Measurements from ENCODE around the gene PTPRM. TPM values are rescaled to one million over a fixed set of nuclear protein-coding genes. Genes with fewer than 3 reads are reported as not detected.

The PTPRM gene
- total and polyA plus RNA-seq, 7 donors, result 3.9 to 151 (median 62.8) TPM

GRCh38 chr18:7590826-7591560 lies 23.9 kb downstream of the PTPRM start:
- H3K4me3 ChIP-seq, result no peak overlapping the region
- H3K27ac ChIP-seq, result no peak overlapping the region
- TF ChIP-seq, protein P1, sequence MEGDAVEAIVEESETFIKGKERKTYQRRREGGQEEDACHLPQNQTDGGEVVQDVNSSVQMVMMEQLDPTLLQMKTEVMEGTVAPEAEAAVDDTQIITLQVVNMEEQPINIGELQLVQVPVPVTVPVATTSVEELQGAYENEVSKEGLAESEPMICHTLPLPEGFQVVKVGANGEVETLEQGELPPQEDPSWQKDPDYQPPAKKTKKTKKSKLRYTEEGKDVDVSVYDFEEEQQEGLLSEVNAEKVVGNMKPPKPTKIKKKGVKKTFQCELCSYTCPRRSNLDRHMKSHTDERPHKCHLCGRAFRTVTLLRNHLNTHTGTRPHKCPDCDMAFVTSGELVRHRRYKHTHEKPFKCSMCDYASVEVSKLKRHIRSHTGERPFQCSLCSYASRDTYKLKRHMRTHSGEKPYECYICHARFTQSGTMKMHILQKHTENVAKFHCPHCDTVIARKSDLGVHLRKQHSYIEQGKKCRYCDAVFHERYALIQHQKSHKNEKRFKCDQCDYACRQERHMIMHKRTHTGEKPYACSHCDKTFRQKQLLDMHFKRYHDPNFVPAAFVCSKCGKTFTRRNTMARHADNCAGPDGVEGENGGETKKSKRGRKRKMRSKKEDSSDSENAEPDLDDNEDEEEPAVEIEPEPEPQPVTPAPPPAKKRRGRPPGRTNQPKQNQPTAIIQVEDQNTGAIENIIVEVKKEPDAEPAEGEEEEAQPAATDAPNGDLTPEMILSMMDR (IDR thresholded peaks at IDR 0.05), result no peak
- TF ChIP-seq EP300 (IDR thresholded peaks at IDR 0.05), result no peak
- TF ChIP-seq POLR2AphosphoS5 (IDR thresholded peaks at IDR 0.05), result no peak
- TF ChIP-seq POLR2A (IDR thresholded peaks at IDR 0.05), result no peak
- 49 to 63% methylated on average over 1 of the region's 1 CpG for WGBS, 2 donors
- no peaks in the 10 kb centered on the region for H3K9me3 ChIP-seq
- peaks cover 0 to 42% (median 17%) of the 10 kb centered on the region in 4 donors for H3K4me1 ChIP-seq
- H3K27me3 ChIP-seq, result no peaks in the 10 kb centered on the region
- H3K36me3 ChIP-seq, result no peaks in the 10 kb centered on the region
- no peak for DNase-seq
- intact Hi-C loops (cut with DNase I), result no loop called here

GRCh38 chr18:7592305-7593071 lies 25.4 kb downstream of the PTPRM start:
- Histone ChIP-seq H3K36me3 (no peaks in the 10 kb centered on the region), H3K27ac (no peak overlapping the region), H3K27me3 (no peaks in the 10 kb centered on the region), H3K4me1 (peaks cover 0 to 40% (median 13%) of the 10 kb centered on the region in 4 donors), H3K4me3 (no peak overlapping the region), H3K9me3 (no peaks in the 10 kb centered on the region)
- TF ChIP-seq POLR2A (IDR thresholded peaks at IDR 0.05), result no peak
- TF ChIP-seq, protein P1 (IDR thresholded peaks at IDR 0.05), result no peak
- TF ChIP-seq EP300 (IDR thresholded peaks at IDR 0.05), result no peak
- TF ChIP-seq POLR2AphosphoS5 (IDR thresholded peaks at IDR 0.05), result no peak
- no peak for DNase-seq
- WGBS, 2 donors, result 64 to 80% methylated on average over 4 of the region's 4 CpGs
- intact Hi-C loops (cut with DNase I), result no loop called here

DNA sequence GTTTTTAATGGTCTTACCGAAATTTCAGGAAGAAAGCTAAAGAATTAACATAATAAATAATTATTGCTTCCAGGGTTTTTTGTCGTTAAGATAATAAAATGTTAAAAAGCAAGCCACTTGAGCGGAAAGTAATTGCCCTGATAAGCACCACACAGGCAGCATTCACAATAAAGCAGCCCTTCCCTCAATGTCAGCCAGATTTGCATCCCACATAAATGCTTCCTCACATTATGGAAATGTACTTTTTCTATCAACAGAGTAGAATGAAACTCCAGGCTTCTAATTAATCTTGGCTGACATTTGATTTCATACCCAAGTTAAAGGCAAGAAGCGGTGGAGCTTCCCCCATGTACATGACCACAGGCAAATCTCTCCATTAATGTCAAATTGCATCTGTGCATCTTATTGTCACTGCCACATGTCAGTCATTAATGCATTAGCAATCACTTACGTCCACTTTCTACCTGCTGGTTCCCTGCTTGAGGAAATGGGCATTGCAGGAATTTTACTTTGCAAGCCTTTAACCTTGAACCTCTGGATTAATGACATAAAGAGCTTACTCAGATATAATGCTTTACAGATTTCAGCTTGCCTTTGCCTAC lies 26.2 kb downstream of the PTPRM start:
- intact Hi-C loops (cut with DNase I), result no loop called here
- Histone ChIP-seq H3K27ac (no peak overlapping the region), H3K4me3 (no peak overlapping the region), H3K4me1 (peaks cover 0 to 44% (median 13%) of the 10 kb centered on the region in 4 donors), H3K27me3 (no peaks in the 10 kb centered on the region), H3K9me3 (no peaks in the 10 kb centered on the region), H3K36me3 (no peaks in the 10 kb centered on the region)
- TF ChIP-seq, protein P1 (IDR thresholded peaks at IDR 0.05), result no peak
- TF ChIP-seq EP300 (IDR thresholded peaks at IDR 0.05) (no peak), POLR2A (IDR thresholded peaks at IDR 0.05) (no peak), POLR2AphosphoS5 (IDR thresholded peaks at IDR 0.05) (no peak)
- 69 to 77% methylated on average over 5 of the region's 5 CpGs for WGBS, 2 donors
- no peak for DNase-seq

DNA sequence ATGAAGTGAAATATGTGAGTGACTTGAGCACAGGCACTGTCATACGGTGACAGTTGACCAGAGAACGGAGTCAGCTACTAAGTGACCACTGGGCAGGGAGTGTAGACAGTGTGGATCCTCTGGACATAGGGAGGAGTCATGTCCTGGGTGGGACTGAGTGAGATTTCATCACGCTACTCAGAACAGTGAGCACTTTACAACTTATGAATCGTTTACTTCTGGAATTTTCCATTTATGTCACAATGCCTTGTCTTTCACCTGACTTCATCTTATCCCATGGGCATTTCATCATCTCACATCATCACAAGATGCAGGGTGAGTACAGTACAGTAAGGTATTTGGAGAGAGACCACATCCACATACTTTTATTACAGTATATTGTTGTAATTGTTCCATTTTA lies 29.0 kb downstream of the PTPRM start:
- Histone ChIP-seq H3K27ac (no peak overlapping the region), H3K4me3 (no peak overlapping the region), H3K4me1 (peaks cover 0 to 37% (median 19%) of the 10 kb centered on the region in 4 donors), H3K27me3 (no peaks in the 10 kb centered on the region), H3K36me3 (no peaks in the 10 kb centered on the region), H3K9me3 (no peaks in the 10 kb centered on the region)
- WGBS, 2 donors, result 81 to 85% methylated on average over 4 of the region's 4 CpGs
- no peak for DNase-seq
- intact Hi-C loops (cut with DNase I), result no loop called here
- TF ChIP-seq, protein P1 (IDR thresholded peaks at IDR 0.05), result no peak
- TF ChIP-seq POLR2AphosphoS5 (IDR thresholded peaks at IDR 0.05), result no peak
- TF ChIP-seq EP300 (IDR thresholded peaks at IDR 0.05), result no peak
- no peak for TF ChIP-seq POLR2A (IDR thresholded peaks at IDR 0.05)

Measured in sigmoid colon (tissue), 7 donors.